ENCODE results near the gene KRT74. TPM values are rescaled to one million over a fixed set of nuclear protein-coding genes. Genes with fewer than 3 reads are reported as not detected.

KRT74 gene
- total RNA-seq, 1 donor from 2014 or later: not detected

DNA sequence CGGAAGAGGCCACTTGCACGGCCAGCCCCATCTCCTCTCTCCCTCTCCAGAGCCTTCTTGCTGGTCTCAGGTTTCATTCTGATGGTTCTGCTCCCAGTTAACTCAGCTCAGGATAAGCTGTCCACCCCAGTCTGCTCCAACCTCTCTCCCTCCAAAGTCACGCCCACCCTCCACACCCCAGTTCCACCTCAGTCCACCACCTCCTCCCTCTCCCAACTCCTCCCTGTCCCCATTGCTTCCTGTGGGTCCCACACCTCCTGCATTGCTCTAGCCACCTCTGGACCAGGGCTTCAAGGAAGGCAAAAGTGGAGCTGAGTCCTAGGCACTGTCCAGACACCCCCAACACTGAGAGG lies 33.8 kb downstream of the KRT74 start:
- no peak for DNase-seq (ENCODE audit: low read depth, low spot score)

GRCh38 chr12:52539083-52539820 lies 34.4 kb downstream of the KRT74 start:
- no peak for DNase-seq (ENCODE audit: low read depth, low spot score)

DNA sequence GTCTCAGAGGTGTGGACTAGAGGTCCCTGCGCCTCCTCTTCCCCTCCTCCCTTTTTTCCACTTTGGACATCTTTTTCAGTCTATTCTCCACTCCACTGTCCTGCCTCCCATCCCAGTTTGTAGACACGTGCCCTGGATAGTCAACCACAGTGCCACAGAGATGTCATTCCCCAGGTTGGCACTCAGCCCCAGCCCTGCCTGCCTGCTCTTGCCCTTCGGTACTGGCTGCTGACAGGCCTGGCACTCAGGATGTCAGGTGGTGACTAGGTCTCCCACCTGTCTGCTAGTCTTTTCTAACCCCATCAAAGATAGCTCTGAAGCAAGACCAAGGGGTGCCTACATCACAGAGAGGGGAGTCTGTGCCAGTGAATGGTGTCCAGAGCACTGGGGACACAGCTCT lies 36.5 kb downstream of the KRT74 start:
- no peak for DNase-seq (ENCODE audit: low read depth, low spot score)

GRCh38 chr12:52535574-52535973 lies 38.1 kb downstream of the KRT74 start:
- no peak for DNase-seq (ENCODE audit: low read depth, low spot score)

- DNase-seq (ENCODE audit: low read depth, low spot score): no peak
Observed at GRCh38 chr12:52534482-52534881, 39.2 kb downstream of the KRT74 start.

DNA sequence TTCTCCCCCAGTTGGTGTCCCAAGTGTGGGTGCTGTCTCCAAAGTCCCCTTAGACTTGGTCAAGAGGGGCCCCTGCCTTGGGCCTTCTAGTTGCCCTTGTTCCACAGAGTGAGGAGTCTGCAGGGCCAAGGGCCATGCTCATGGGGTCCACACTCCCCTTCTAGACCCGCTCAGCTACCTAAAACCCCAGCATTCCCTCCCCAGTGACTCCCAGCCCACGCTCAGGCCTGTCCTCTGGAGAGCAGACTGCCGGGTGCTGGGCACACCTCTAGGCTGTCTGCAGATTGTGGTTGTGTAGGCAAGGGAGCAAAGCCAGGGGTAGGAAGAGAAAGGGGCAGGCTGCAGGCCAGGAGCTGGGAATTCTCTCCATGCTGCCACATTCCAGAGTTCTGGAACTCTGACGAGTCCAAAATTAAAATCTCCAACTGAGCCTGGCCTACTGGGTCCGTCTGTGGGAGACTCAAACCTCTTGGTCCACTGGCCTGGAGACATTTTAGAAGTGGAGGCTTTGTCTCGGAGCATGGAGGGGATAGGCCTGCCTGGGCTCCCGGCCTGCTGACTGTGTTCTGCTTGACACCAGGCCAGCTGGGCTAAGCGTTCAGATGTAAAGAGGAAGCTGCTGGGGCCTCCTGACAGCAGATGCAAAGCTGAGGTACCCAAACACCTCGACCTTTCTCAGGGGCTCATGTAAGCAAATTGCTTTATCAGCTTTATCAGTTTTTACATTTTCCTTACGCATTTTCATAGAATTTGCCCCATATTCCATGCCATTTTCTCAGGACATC lies 39.8 kb downstream of the KRT74 start:
- no peak for DNase-seq (ENCODE audit: low read depth, low spot score)

DNA sequence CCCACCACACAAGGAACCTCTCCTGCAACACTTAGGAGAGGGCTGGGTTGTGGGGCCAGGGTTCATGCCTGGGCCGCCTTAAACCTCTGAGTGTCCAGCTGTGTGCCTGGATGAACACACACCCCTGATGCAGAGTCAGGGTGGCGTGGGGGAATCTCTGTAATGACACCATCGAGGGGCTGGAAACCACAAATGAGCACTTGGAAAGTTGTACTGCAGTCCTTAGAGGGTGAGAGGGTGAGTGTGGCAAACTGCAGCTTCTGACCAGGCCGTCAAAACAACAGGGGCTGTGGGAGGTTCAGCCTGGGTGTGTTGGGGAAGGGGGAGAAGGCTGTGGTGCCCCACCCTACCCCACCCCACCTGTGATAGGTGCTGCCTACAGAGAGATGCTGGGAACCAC lies 41.0 kb downstream of the KRT74 start:
- DNase-seq (ENCODE audit: low read depth, low spot score): no peak

DNA sequence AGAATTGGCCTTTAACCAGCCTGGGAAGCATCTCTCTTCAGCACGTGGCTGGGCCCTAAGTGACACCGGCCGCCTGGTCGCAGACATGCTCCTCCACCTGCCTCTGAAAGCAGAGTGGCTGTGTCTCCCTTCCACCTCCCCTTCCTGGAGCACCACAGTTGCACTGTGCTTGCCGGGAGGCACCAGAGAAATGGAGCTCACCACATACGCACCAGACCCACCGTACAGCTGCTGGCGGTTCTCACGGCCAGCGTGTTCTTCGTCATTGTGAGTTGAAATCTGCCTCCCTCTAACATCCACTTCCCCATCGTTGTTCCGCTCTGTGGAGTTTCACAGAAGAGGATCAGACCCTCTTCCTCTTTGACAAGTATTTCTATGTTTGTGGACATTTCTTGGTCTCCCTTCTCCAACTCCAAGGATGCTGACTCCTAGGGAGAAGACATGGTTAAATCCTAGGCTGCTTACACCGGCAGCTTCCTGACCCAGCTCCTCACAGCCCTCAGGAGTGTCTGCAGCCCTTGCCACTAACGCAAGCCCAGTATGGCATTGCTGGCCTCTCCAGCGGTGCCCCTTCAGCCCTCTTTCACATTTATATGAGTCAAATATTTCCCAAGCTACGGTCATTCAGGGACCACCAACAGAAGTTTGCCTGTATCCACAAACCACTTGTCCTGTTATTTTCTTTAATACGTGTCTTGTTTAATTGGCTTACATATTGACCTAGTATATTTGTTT lies 41.9 kb downstream of the KRT74 start:
- no peak for DNase-seq (ENCODE audit: low read depth, low spot score)

GRCh38 chr12:52530905-52531304 lies 42.7 kb downstream of the KRT74 start:
- no peak for DNase-seq (ENCODE audit: low read depth, low spot score)

- no peak for DNase-seq (ENCODE audit: low read depth, low spot score)
Observed at GRCh38 chr12:52530366-52530765, 43.3 kb downstream of the KRT74 start.

GRCh38 chr12:52529846-52530245 lies 43.8 kb downstream of the KRT74 start:
- DNase-seq (ENCODE audit: low read depth, low spot score): no peak

- DNase-seq (ENCODE audit: low read depth, low spot score): no peak
Observed at GRCh38 chr12:52529417-52529816, 44.2 kb downstream of the KRT74 start.

GRCh38 chr12:52528641-52529143 lies 45.0 kb downstream of the KRT74 start:
- no peak for DNase-seq (ENCODE audit: low read depth, low spot score)

- DNase-seq (ENCODE audit: low read depth, low spot score): no peak
Observed at GRCh38 chr12:52527121-52527800, 46.4 kb downstream of the KRT74 start.

GRCh38 chr12:52526511-52526951 lies 47.1 kb downstream of the KRT74 start:
- no peak for DNase-seq (ENCODE audit: low read depth, low spot score)

- DNase-seq (ENCODE audit: low read depth, low spot score): no peak
Observed at GRCh38 chr12:52525661-52526499, 47.8 kb downstream of the KRT74 start.

- DNase-seq (ENCODE audit: low read depth, low spot score): no peak
Observed at GRCh38 chr12:52524898-52525591, 48.6 kb downstream of the KRT74 start.

GRCh38 chr12:52524241-52524897 lies 49.3 kb downstream of the KRT74 start:
- DNase-seq (ENCODE audit: low read depth, low spot score): no peak

DNA sequence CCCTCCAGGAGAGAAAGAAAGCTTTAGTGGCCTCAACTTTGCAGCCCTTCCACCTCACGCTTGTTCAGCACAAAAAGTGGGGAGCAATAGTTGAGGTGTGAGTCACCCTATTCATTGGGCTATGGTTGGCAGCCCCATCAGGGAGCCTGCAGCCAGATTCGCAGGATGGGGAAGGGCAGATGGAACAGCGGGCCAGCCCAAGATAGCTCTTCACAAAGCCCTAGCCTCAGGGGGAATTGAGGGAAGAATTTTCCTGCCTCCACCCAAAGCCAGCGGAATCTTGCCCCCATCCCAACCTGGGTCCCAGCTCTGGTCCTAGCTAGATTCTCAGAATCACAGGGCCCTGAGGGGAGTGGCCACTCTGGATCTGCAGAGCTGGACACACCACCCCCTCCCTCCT lies 49.8 kb downstream of the KRT74 start:
- DNase-seq (ENCODE audit: low read depth, low spot score): no peak

Data from pulmonary artery endothelial cell (primary cell).